HepG2 (cell line): ENCODE data around the gene PGS1. TPM values are rescaled to one million over a fixed set of nuclear protein-coding genes. Genes with fewer than 3 reads are reported as not detected.
A peak's percentile ranks its signal among the peaks of the same experiment; 100 is the strongest.

Experiments used
- ATAC-seq: fragments of 200-7000 bp; cut with Tn5 transposase; 3 replicates; pipeline ENCODE4 v1.9.1; 2020; ENCODE audit warnings: mild to moderate bottlenecking, moderate library complexity
- BruUV-seq: library from RNA; stranded (reverse); fragments of 400-500 nt; replicated peaks from 2 replicates; lab custom pipeline; 2021; lab: Mats Ljungman, UMichigan
- CTCF ChIA-PET: fragments of 300-600 bp; formaldehyde crosslinking; extraction: SDS; loops from one replicate; lab custom pipeline; 2021; ENCODE audit warnings: low total read pairs, inconsistent platforms, low intra/inter-chr PET ratio; lab: Yijun Ruan, JAX
- POLR2A ChIA-PET: fragments of 350-600 bp; sonication (Branson Sonifier 250); formaldehyde crosslinking; loops from one replicate; lab custom pipeline; 2020; ENCODE audit warnings: antibody characterized with exemption, inconsistent platforms; lab: Yijun Ruan, JAX
- DNase-seq: peaks from one replicate; pipeline ENCODE4 v3.0.0-alpha.2; 2015; ENCODE audit warnings: low spot score
- FAIRE-seq: peaks from 3 replicates; lab custom pipeline; 2011; peaks lifted over from hg19 to GRCh38; lab: Jason Lieb, UNC
- H2AFZ ChIP-seq: one replicate; pipeline ENCODE4 v1.6.1; 2011; ENCODE audit warnings: low read length, inconsistent platforms
- H3K27ac ChIP-seq: fragments of 300-600 bp; 3 replicates; pipeline ENCODE4 v1.8.0; 2011; ENCODE audit warnings: mixed run types, mild to moderate bottlenecking, mixed read lengths, low read length, inconsistent platforms; ENCODE audit not compliant: insufficient read depth; ENCODE audit errors: extremely low read length
- H3K27me3 ChIP-seq, 2 experiments: fragments of 200-600 bp in 1 of 2; 2 replicates in 1 of 2; 3 replicates in 1 of 2; pipeline versions ENCODE4 v1.6.0 to v1.8.0; 2011; ENCODE audit warnings: low read length in 2 of 2, mild to moderate bottlenecking in 2 of 2, moderate library complexity in 2 of 2, inconsistent platforms in 1 of 2; ENCODE audit not compliant: insufficient read depth in 2 of 2, control insufficient read depth in 1 of 2
- H3K36me3 ChIP-seq, 2 experiments: fragments of 200-600 bp in 1 of 2; replicated peaks in 1 of 2; 2 replicates in 1 of 2; 3 replicates in 1 of 2; pipeline versions ENCODE4 v1.5.1 to v1.8.0; 2011; ENCODE audit warnings: low read length in 2 of 2, inconsistent platforms in 1 of 2; ENCODE audit not compliant: insufficient read depth in 2 of 2, control insufficient read depth in 1 of 2
- H3K4me1 ChIP-seq: 2 replicates; pipeline ENCODE4 v1.5.1; 2012; ENCODE audit warnings: low read length, inconsistent platforms; ENCODE audit not compliant: insufficient read depth
- H3K4me2 ChIP-seq: 2 replicates; pipeline ENCODE4 v1.6.0; 2011; ENCODE audit warnings: low read depth, low read length, inconsistent platforms
- H3K4me3 ChIP-seq, 3 experiments: fragments of 200-600 bp in 1 of 3; sonication (generic), shearing (Covaris generic) in 1 of 3; replicated peaks in 1 of 3; 2 replicates each; pipeline ENCODE4 v1.5.1; 2011 to 2016; ENCODE audit warnings: low read length in 3 of 3, inconsistent platforms in 2 of 3, low read depth in 2 of 3, mild to moderate bottlenecking in 2 of 3, control low read depth in 1 of 3, mixed read lengths in 1 of 3; ENCODE audit not compliant: insufficient read depth in 1 of 3
- H3K79me2 ChIP-seq: one replicate; pipeline ENCODE4 v1.6.1; 2011; ENCODE audit warnings: low read length, inconsistent platforms; ENCODE audit not compliant: insufficient read depth
- H3K9ac ChIP-seq: 2 replicates; pipeline ENCODE4 v1.6.0; 2011; ENCODE audit warnings: mild to moderate bottlenecking, low read depth, low read length, inconsistent platforms; ENCODE audit not compliant: insufficient read depth
- H3K9me3 ChIP-seq: 2 replicates; pipeline ENCODE4 v1.5.1; 2012; ENCODE audit warnings: mild to moderate bottlenecking, low read length
- H4K20me1 ChIP-seq: 2 replicates; pipeline ENCODE4 v1.6.0; 2011; ENCODE audit warnings: inconsistent platforms, mild to moderate bottlenecking, low read length, moderate library complexity; ENCODE audit not compliant: insufficient read depth
- HNRNPK ChIP-seq: fragments of 200-400 bp; formaldehyde crosslinking; IDR thresholded peaks from 2 replicates; pipeline ENCODE4 v1.6.1; 2018; ENCODE audit warnings: low read length, low read depth, moderate library complexity, mild to moderate bottlenecking; ENCODE audit not compliant: poor library complexity, severe bottlenecking
- MIER3 ChIP-seq: IDR thresholded peaks from 2 replicates; pipeline ENCODE4 v1.6.1; 2016; ENCODE audit warnings: missing compliant biosample characterization, borderline replicate concordance
- PCBP1 ChIP-seq: fragments of 200-400 bp; formaldehyde crosslinking; IDR thresholded peaks from 2 replicates; pipeline ENCODE4 v1.6.1; 2017; ENCODE audit warnings: mild to moderate bottlenecking, low read depth, low read length, borderline replicate concordance
- THAP8 ChIP-seq: sonication (generic); formaldehyde crosslinking; IDR thresholded peaks from 2 replicates; pipeline ENCODE4 v1.5.1; 2020; ENCODE audit warnings: missing genetic modification reagents, mild to moderate bottlenecking, borderline replicate concordance
- ZNF263 ChIP-seq: sonication (generic); formaldehyde crosslinking; IDR thresholded peaks from 2 replicates; pipeline ENCODE4 v1.4.0; 2020; ENCODE audit warnings: missing genetic modification reagents
- WGBS: methylation state at CpG from one replicate; pipeline ENCODE4 v1.1.6; 2017; ENCODE audit warnings: low lambda C conversion rate; 5-methylcytosine and 5-hydroxymethylcytosine counted together
- in situ Hi-C: cut with HindIII; loops from 2 replicates; pipeline ENCODE4 v1.10.0; 2017; ENCODE audit warnings: low pct_unique_long_range_greater_than_20kb; ENCODE audit not compliant: extremely low pct_ligation_motif_present
- intact Hi-C: fragments of 100-400 bp; cut with micrococcal nuclease; formaldehyde crosslinking; loops from one replicate; pipeline ENCODE4 v1.10.0; 2022; ENCODE audit not compliant: unreplicated experiment
- polyA plus RNA-seq, 8 experiments: library from polyadenylated mRNA; depleted of rRNA in 3 of 8; stranded (reverse) in 7 of 8; unstranded in 1 of 8; fragments of >200 nt; fragmentation: Illumina TruSeq in 4 of 8; extraction: Trizol in 4 of 8; gene quantifications; 2 replicates each; pipeline versions ENCODE4 v1.2.1 to v1.2.3, GENCODE V29; 2011 to 2016; ENCODE audit warnings: low read depth in 4 of 8, missing spikeins in 1 of 8, mixed read lengths in 1 of 8; ENCODE audit not compliant: insufficient read depth in 1 of 8
- total RNA-seq, 5 experiments: library from RNA; depleted of rRNA; stranded (reverse); fragments of >200 nt; fragmentation: Illumina TruSeq; extraction: Trizol; gene quantifications; 2 replicates each; pipeline ENCODE4 v1.2.3, GENCODE V29; 2016; ENCODE audit warnings: low read depth in 1 of 5
- TF ChIP-seq, protein P1 (sequence below): sonication (generic); formaldehyde crosslinking; IDR thresholded peaks from 2 replicates; pipeline ENCODE4 v1.5.0; 2020; ENCODE audit warnings: missing genetic modification reagents, mild to moderate bottlenecking, borderline replicate concordance

The PGS1 gene
- total and polyA plus RNA-seq, 2 of the 13 experiments (the other 11 are each of a cell fraction or from before 2014, with no cell fraction given): 25.9 to 31.5 TPM

GRCh38 chr17:78437508-78438169, 59.2 kb downstream of the PGS1 start:
- in situ Hi-C loops (no loop called here), intact Hi-C loops (no loop called here)
- H3K9me3 ChIP-seq: no peaks in the 10 kb centered on the region
- H3K4me3 ChIP-seq: no peak overlapping the region
- H3K27me3 ChIP-seq: peaks cover 0 to 8% of the 10 kb centered on the region in 2 experiments; a peak in 3 of 5 replicates
- no peaks in the 10 kb centered on the region for H4K20me1 ChIP-seq
- no peaks in the 10 kb centered on the region for H3K79me2 ChIP-seq
- POLR2A ChIA-PET: no interaction called here
- H3K9ac ChIP-seq: no peak overlapping the region
- no peak for FAIRE-seq
- no peak for DNase-seq
- no peak overlapping the region for H2AFZ ChIP-seq
- WGBS: 66% methylated on average over 8 of the region's 20 CpGs
- no peaks in the 10 kb centered on the region for H3K36me3 ChIP-seq
- peaks cover 26% of the 10 kb centered on the region for H3K4me1 ChIP-seq
- no peak for ATAC-seq
- no peak overlapping the region for H3K27ac ChIP-seq
- no TSS peak for BruUV-seq
- no peak overlapping the region for H3K4me2 ChIP-seq
- CTCF ChIA-PET: no interaction called here
- TF ChIP-seq ZNF263 (CRISPR knock-in tag): 0 out of 2 replicates have a peak, but pooled peaks have one; percentile 23
- TF ChIP-seq THAP8 (CRISPR knock-in tag): no peak

DNA sequence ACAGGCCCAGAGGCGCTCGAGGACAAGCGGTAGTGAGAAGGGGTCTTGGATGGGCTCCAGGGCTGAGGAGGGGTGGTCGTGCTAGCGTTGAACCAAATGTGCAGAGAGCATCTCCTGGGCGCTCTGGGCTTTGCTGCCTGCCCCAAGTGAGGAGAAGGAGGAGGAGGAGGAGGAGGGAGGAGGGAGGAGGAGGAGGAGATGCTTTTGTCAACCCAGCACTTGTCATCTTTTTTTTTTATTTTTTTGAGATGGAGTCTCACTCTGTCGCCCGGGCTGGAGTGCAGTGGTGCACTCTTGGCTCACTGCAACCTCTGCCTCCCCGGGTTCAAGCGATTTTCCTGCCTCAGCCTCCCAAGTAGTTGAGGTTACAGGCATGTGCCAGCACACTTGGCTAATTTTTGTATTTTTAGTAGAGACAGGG, 59.8 kb downstream of the PGS1 start:
- H3K4me3 ChIP-seq: no peak overlapping the region
- DNase-seq: no peak
- no peaks in the 10 kb centered on the region for H3K79me2 ChIP-seq
- H3K27me3 ChIP-seq: peaks cover 3 to 14% of the 10 kb centered on the region in 2 experiments; a peak in 4 of 5 replicates
- ATAC-seq: no peak
- CTCF ChIA-PET: no interaction called here
- no peak overlapping the region for H2AFZ ChIP-seq
- H3K36me3 ChIP-seq: no peaks in the 10 kb centered on the region
- H3K9me3 ChIP-seq: no peaks in the 10 kb centered on the region
- no peak overlapping the region for H3K27ac ChIP-seq
- in situ Hi-C loops (no loop called here), intact Hi-C loops (no loop called here)
- POLR2A ChIA-PET: no interaction called here
- FAIRE-seq: no peak
- no peak for TF ChIP-seq MIER3 (CRISPR knock-in tag)
- TF ChIP-seq PCBP1: peak; percentile 68; the same call in 1 of the 2 replicates
- peak; percentile 85 for TF ChIP-seq HNRNPK
- TF ChIP-seq, protein P1, sequence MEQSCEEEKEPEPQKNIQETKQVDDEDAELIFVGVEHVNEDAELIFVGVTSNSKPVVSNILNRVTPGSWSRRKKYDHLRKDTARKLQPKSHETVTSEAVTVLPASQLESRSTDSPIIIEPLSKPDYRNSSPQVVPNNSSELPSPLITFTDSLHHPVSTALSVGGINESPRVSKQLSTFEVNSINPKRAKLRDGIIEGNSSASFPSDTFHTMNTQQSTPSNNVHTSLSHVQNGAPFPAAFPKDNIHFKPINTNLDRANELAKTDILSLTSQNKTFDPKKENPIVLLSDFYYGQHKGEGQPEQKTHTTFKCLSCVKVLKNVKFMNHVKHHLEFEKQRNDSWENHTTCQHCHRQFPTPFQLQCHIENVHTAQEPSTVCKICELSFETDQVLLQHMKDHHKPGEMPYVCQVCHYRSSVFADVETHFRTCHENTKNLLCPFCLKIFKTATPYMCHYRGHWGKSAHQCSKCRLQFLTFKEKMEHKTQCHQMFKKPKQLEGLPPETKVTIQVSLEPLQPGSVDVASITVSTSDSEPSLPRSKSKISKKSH (CRISPR knock-in tag): no peak
- WGBS: 69% methylated on average over 10 of the region's 10 CpGs
- no TSS peak for BruUV-seq
- H3K4me1 ChIP-seq: peaks cover 20% of the 10 kb centered on the region
- no peaks in the 10 kb centered on the region for H4K20me1 ChIP-seq
- no peak overlapping the region for H3K4me2 ChIP-seq
- no peak overlapping the region for H3K9ac ChIP-seq
